ENCODE data around the gene PTPN5.

PTPN5 gene

DNA sequence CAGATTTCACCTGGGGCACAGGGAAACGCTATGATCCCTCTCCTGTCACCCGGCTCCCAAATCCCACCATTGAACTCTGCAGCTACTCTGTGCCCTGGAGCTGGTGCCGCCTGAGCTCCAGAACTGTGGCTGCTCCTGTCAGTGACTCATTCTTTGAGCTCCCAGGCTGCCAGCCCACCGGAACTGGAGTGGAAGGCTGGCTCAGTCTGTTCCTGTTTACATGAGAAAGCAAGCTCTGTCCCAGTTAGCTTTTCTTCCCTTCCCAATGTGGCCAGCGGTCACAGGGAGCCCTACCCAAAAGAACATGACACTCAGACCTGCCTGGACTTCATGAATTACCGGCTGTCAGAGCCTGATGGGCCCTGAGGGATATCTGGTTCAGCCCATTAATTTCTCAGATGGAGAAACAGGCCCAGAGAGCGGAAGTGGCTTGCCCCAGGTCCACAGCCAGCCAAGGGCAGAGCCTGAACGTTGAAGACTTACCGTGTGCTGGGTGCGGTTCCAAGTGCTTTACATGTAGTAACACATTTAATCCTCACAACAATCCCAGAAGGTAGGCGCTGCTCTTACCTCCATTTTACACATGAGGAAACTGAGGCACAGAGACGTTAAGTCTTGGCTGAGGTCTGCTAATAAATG lies 41.8 kb downstream of the PTPN5 start:
- peak overlapping the region; percentile 49 for H3K27ac ChIP-seq (ENCODE audit: low read depth, low read length)
- no peak overlapping the region for H2BK5ac ChIP-seq (ENCODE audit: low read depth, low read length, poor library complexity)
- H3K79me1 ChIP-seq (ENCODE audit: low read length): peaks cover 3% of the 10 kb centered on the region
- peak overlapping the region; percentile 69 for H2AFZ ChIP-seq (ENCODE audit: insufficient read depth, low read length, poor library complexity)
- H3K4me2 ChIP-seq (ENCODE audit: low read length): no peak overlapping the region
- peak overlapping the region; percentile 25 for H3K4ac ChIP-seq (ENCODE audit: low read depth, low read length)
- H3K79me2 ChIP-seq (ENCODE audit: control insufficient read depth, insufficient read depth, low read length, poor library complexity): no peaks in the 10 kb centered on the region
- H2BK12ac ChIP-seq (ENCODE audit: low read length): peak overlapping the region; percentile 10
- peak overlapping the region; percentile 76 for H4K91ac ChIP-seq (ENCODE audit: low read depth, low read length)
- H3K4me1 ChIP-seq (ENCODE audit: control insufficient read depth in 1 of 2, insufficient read depth in 2 of 2, low read length in 2 of 2): peaks cover 9 to 11% of the 10 kb centered on the region in 2 experiments
- peak overlapping the region; percentile 30 for H3K14ac ChIP-seq (ENCODE audit: low read length)
- no peaks in the 10 kb centered on the region for H3K9me3 ChIP-seq (ENCODE audit: insufficient read depth, low read depth, low read length)
- H4K8ac ChIP-seq (ENCODE audit: low read depth, low read length): peak overlapping the region; percentile 82
- peak overlapping the region; percentile 27 for H4K12ac ChIP-seq (ENCODE audit: low read depth, low read length)
- no peak overlapping the region for H3K9ac ChIP-seq (ENCODE audit: low read length)
- H3K23ac ChIP-seq (ENCODE audit: low read length): no peak overlapping the region
- H3K36me3 ChIP-seq (ENCODE audit: control insufficient read depth in 1 of 2, insufficient read depth in 2 of 2, low read length in 2 of 2): no peaks in the 10 kb centered on the region
- no peak overlapping the region for H3K4me3 ChIP-seq (ENCODE audit: low read depth, low read length)
- no peaks in the 10 kb centered on the region for H3K27me3 ChIP-seq (ENCODE audit: insufficient read depth, low read length)
- WGBS (ENCODE audit: extremely low coverage, insufficient coverage, insufficient read length): no CpG with 5 or more reads among the region's 12 CpGs
- no peak overlapping the region for H2AK5ac ChIP-seq (ENCODE audit: low read length)
- H3K18ac ChIP-seq (ENCODE audit: low read length): peak overlapping the region; percentile 16
- peak overlapping the region; percentile 33 for H2BK120ac ChIP-seq (ENCODE audit: insufficient read depth, low read length, poor library complexity)
- DNase-seq: no peak

DNA sequence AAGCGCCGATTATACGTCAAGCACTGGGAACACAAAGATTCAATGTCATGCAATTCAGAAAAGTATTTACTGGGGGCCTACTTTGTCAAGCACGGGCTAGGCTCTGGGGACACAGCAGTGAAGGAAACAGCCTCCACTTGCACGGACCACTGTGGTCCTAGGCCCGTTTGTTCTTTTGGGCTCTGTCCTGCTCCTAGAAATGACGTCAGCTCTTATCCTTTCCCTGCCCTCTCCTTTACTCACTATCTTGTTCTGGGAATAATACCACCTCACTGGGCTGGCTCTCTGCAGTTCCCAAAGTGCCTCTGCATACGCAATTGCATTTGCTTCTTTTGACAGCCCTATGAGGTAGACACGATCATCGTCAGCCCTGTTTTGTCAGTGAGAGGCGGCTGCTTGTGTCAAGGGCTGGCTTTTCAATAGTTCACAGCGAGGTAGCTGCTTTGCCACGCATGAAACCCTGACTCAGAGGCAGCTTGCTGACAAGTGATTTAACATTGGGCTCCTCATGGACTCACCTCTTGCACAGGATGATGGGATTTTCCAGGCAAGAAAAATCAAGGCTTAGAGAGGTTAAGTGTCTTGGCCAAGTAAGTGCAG lies 42.7 kb downstream of the PTPN5 start:
- Histone ChIP-seq H4K12ac (ENCODE audit: low read depth, low read length) (no peak overlapping the region), H3K4ac (ENCODE audit: low read depth, low read length) (no peak overlapping the region), H3K14ac (ENCODE audit: low read length) (no peak overlapping the region), H3K4me2 (ENCODE audit: low read length) (no peak overlapping the region), H4K8ac (ENCODE audit: low read depth, low read length) (peak overlapping the region; percentile 29), H3K27ac (ENCODE audit: low read depth, low read length) (no peak overlapping the region), H2BK120ac (ENCODE audit: insufficient read depth, low read length, poor library complexity) (no peak overlapping the region), H3K23ac (ENCODE audit: low read length) (no peak overlapping the region), H4K91ac (ENCODE audit: low read depth, low read length) (no peak overlapping the region), H3K27me3 (ENCODE audit: insufficient read depth, low read length) (no peaks in the 10 kb centered on the region), H3K79me1 (ENCODE audit: low read length) (peaks cover 3% of the 10 kb centered on the region), H3K4me1 (ENCODE audit: control insufficient read depth in 1 of 2, insufficient read depth in 2 of 2, low read length in 2 of 2) (peaks cover 9 to 11% of the 10 kb centered on the region in 2 experiments), H2AK5ac (ENCODE audit: low read length) (no peak overlapping the region), H3K18ac (ENCODE audit: low read length) (no peak overlapping the region), H3K9ac (ENCODE audit: low read length) (no peak overlapping the region), H3K4me3 (ENCODE audit: low read depth, low read length) (no peak overlapping the region), H2BK5ac (ENCODE audit: low read depth, low read length, poor library complexity) (no peak overlapping the region), H3K36me3 (ENCODE audit: control insufficient read depth in 1 of 2, insufficient read depth in 2 of 2, low read length in 2 of 2) (no peaks in the 10 kb centered on the region), H2AFZ (ENCODE audit: insufficient read depth, low read length, poor library complexity) (no peak overlapping the region), H2BK12ac (ENCODE audit: low read length) (no peak overlapping the region), H3K9me3 (ENCODE audit: insufficient read depth, low read depth, low read length) (no peaks in the 10 kb centered on the region), H3K79me2 (ENCODE audit: control insufficient read depth, insufficient read depth, low read length, poor library complexity) (no peaks in the 10 kb centered on the region)
- WGBS (ENCODE audit: extremely low coverage, insufficient coverage, insufficient read length): no CpG with 5 or more reads among the region's 13 CpGs
- no peak for DNase-seq

DNA sequence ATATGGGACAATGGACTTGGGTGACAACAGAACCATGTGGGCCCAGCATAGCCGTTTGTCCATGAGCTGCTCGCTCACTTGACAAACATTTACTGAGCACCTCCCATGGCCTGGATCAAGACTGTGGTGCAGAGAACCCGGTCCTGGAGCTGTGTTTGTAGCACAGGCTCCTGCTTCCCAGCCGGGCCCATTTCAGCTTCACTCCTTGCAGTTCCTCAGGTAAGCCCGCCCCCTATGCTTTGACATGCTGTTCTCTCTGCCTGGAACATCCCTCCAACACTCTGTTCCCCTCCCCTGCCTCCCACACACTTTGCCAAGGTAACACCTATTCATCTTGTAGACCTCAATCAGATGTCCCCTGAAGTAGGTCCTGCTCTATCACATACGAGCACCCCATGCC lies 46.3 kb downstream of the PTPN5 start:
- Histone ChIP-seq H3K27ac (ENCODE audit: low read depth, low read length) (no peak overlapping the region), H2AFZ (ENCODE audit: insufficient read depth, low read length, poor library complexity) (no peak overlapping the region), H3K27me3 (ENCODE audit: insufficient read depth, low read length) (no peaks in the 10 kb centered on the region), H3K23ac (ENCODE audit: low read length) (no peak overlapping the region), H2AK5ac (ENCODE audit: low read length) (no peak overlapping the region), H3K9ac (ENCODE audit: low read length) (no peak overlapping the region), H3K14ac (ENCODE audit: low read length) (no peak overlapping the region), H3K4ac (ENCODE audit: low read depth, low read length) (no peak overlapping the region), H4K12ac (ENCODE audit: low read depth, low read length) (no peak overlapping the region), H3K79me1 (ENCODE audit: low read length) (peaks cover 3% of the 10 kb centered on the region), H2BK120ac (ENCODE audit: insufficient read depth, low read length, poor library complexity) (no peak overlapping the region), H2BK5ac (ENCODE audit: low read depth, low read length, poor library complexity) (no peak overlapping the region), H4K91ac (ENCODE audit: low read depth, low read length) (no peak overlapping the region), H3K18ac (ENCODE audit: low read length) (no peak overlapping the region), H3K9me3 (ENCODE audit: insufficient read depth, low read depth, low read length) (no peaks in the 10 kb centered on the region), H3K36me3 (ENCODE audit: control insufficient read depth in 1 of 2, insufficient read depth in 2 of 2, low read length in 2 of 2) (no peaks in the 10 kb centered on the region), H4K8ac (ENCODE audit: low read depth, low read length) (no peak overlapping the region), H3K4me1 (ENCODE audit: control insufficient read depth in 1 of 2, insufficient read depth in 2 of 2, low read length in 2 of 2) (peaks cover 9 to 11% of the 10 kb centered on the region in 2 experiments), H3K79me2 (ENCODE audit: control insufficient read depth, insufficient read depth, low read length, poor library complexity) (no peaks in the 10 kb centered on the region), H3K4me3 (ENCODE audit: low read depth, low read length) (no peak overlapping the region), H2BK12ac (ENCODE audit: low read length) (no peak overlapping the region), H3K4me2 (ENCODE audit: low read length) (no peak overlapping the region)
- no peak for DNase-seq
- no CpG with 5 or more reads among the region's 6 CpGs for WGBS (ENCODE audit: extremely low coverage, insufficient coverage, insufficient read length)

DNA sequence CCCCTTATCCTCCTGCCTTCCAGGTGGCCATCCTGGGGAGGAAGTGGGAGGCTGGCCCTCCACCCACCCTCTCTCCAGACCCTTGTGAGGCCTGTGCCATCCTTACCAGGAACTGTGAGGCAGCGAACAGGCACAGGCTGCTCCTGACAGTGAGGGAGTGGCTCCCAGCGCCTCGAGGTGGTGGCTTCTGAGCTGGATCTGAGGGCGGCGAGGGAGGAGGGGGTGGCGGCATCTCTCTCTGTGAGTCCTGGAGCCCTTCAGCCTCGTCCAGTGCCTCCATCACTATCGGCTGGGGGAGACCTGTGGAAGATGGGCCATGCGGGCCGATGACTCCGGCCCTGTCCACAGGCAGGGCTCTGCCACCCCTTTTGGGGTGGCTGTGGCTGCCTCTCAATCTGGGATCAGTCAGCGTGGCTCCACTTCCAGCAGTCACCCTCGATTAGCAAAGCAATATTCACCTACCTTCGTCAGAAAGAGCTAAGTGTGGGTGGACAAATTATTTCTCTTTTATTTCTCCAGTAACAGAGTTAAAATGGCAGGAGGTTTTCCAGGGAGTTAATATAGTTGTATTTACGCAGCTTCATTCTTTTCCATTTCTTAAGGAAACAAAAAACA lies 47.6 kb downstream of the PTPN5 start:
- no peak overlapping the region for H2BK5ac ChIP-seq (ENCODE audit: low read depth, low read length, poor library complexity)
- no peak overlapping the region for H2AFZ ChIP-seq (ENCODE audit: insufficient read depth, low read length, poor library complexity)
- H3K4ac ChIP-seq (ENCODE audit: low read depth, low read length): no peak overlapping the region
- no peak overlapping the region for H4K91ac ChIP-seq (ENCODE audit: low read depth, low read length)
- H2BK120ac ChIP-seq (ENCODE audit: insufficient read depth, low read length, poor library complexity): no peak overlapping the region
- no peaks in the 10 kb centered on the region for H3K79me2 ChIP-seq (ENCODE audit: control insufficient read depth, insufficient read depth, low read length, poor library complexity)
- no peak overlapping the region for H4K8ac ChIP-seq (ENCODE audit: low read depth, low read length)
- no peak overlapping the region for H2BK12ac ChIP-seq (ENCODE audit: low read length)
- WGBS (ENCODE audit: extremely low coverage, insufficient coverage, insufficient read length): no CpG with 5 or more reads among the region's 15 CpGs
- H3K18ac ChIP-seq (ENCODE audit: low read length): no peak overlapping the region
- no peak overlapping the region for H3K14ac ChIP-seq (ENCODE audit: low read length)
- no peak overlapping the region for H3K4me3 ChIP-seq (ENCODE audit: low read depth, low read length)
- no peak overlapping the region for H3K23ac ChIP-seq (ENCODE audit: low read length)
- H3K9ac ChIP-seq (ENCODE audit: low read length): no peak overlapping the region
- H2AK5ac ChIP-seq (ENCODE audit: low read length): no peak overlapping the region
- no peaks in the 10 kb centered on the region for H3K9me3 ChIP-seq (ENCODE audit: insufficient read depth, low read depth, low read length)
- H4K12ac ChIP-seq (ENCODE audit: low read depth, low read length): no peak overlapping the region
- peaks cover 0 to 1% of the 10 kb centered on the region in 2 experiments for H3K4me1 ChIP-seq (ENCODE audit: control insufficient read depth in 1 of 2, insufficient read depth in 2 of 2, low read length in 2 of 2)
- H3K36me3 ChIP-seq (ENCODE audit: control insufficient read depth in 1 of 2, insufficient read depth in 2 of 2, low read length in 2 of 2): no peaks in the 10 kb centered on the region
- H3K27ac ChIP-seq (ENCODE audit: low read depth, low read length): no peak overlapping the region
- H3K79me1 ChIP-seq (ENCODE audit: low read length): no peaks in the 10 kb centered on the region
- DNase-seq: no peak
- no peak overlapping the region for H3K4me2 ChIP-seq (ENCODE audit: low read length)
- H3K27me3 ChIP-seq (ENCODE audit: insufficient read depth, low read length): no peaks in the 10 kb centered on the region
